ENCODE measurements around the gene FLT1.

The FLT1 gene, protein sequence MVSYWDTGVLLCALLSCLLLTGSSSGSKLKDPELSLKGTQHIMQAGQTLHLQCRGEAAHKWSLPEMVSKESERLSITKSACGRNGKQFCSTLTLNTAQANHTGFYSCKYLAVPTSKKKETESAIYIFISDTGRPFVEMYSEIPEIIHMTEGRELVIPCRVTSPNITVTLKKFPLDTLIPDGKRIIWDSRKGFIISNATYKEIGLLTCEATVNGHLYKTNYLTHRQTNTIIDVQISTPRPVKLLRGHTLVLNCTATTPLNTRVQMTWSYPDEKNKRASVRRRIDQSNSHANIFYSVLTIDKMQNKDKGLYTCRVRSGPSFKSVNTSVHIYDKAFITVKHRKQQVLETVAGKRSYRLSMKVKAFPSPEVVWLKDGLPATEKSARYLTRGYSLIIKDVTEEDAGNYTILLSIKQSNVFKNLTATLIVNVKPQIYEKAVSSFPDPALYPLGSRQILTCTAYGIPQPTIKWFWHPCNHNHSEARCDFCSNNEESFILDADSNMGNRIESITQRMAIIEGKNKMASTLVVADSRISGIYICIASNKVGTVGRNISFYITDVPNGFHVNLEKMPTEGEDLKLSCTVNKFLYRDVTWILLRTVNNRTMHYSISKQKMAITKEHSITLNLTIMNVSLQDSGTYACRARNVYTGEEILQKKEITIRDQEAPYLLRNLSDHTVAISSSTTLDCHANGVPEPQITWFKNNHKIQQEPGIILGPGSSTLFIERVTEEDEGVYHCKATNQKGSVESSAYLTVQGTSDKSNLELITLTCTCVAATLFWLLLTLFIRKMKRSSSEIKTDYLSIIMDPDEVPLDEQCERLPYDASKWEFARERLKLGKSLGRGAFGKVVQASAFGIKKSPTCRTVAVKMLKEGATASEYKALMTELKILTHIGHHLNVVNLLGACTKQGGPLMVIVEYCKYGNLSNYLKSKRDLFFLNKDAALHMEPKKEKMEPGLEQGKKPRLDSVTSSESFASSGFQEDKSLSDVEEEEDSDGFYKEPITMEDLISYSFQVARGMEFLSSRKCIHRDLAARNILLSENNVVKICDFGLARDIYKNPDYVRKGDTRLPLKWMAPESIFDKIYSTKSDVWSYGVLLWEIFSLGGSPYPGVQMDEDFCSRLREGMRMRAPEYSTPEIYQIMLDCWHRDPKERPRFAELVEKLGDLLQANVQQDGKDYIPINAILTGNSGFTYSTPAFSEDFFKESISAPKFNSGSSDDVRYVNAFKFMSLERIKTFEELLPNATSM (N-terminal part only)

DNA sequence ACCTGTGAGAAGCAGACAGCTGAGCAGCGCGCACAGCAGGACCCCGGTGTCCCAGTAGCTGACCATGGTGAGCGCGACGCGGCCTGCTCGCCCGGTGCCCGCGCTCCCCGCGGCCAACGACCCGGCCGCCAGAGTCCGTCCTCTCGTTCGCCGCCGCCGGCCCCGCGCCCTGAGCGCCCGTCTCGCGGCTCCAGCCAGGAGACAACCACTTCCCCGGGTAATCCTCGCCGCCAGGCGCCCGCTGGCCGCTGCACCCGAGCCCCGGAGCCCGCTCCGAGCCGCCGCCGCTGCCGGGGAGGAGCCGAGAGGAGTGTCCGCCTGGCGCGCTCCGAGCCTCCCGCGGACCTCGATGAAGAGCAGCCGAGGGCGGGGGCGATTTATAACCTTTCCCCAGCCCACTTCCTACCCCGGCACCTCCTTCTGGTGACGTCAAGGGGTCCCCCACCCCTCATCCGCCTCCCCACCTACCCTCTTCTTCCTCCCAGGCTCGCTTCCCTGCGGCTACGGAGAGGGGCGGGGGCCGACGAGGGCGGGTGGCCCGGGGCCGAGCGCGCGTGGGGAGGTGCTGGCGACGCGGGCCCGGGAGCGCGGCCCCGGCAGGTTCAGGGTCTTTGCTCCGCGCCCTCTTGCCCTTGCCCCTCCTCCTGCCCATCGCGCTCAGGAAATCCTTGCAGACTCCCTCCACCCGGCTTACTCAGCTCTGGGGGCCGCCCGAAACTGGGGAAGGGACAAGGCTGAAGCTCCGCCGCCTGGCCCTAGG, at the start of gene FLT1:
Gene FLT1, minus strand, starts transcription at position 351 of the 760 bp plus-strand sequence. Its CDS starts 285 bp downstream, at position 66.
- peak; percentile 13 for DNase-seq (ENCODE audit: low spot score)

DNA sequence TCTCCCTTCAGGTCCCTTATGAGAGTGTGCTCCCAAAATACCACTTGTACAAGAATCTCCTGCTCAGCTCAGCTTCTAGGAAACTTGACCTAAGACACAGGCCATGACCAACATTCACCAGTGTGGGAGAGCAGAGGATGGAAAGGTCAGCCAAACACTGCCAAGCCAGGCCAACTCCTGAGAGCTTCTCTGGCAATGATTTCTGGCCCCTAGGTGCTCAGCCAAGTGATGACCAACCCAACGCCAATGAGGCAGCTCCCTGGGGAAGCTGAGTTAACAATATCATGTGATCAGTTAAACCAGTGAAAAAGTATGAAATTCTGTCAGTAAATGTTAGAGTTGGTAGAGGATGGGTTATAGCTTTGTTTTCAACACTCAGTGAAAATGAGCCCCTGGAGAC, 49.1 kb upstream of the FLT1 start:
- no peak for DNase-seq (ENCODE audit: low spot score)

DNA sequence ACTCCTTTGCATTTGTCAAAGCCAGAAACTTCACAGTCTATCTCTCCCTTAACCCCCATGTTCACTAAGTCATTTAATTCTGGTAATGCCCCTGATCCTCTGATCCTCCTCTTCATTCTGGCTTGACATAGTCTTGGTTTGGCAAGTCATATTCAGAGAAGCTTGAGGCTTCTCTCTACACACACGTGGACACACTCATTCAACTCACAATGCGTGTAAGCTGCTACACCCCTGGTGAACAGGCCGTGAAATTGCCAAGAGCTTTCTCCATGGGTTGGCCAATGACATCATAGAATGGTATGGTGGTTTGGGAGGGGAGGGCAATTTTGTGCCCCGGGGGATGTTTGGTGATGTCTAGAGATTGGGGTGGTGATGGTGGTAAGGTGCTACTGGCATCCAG, 47.9 kb upstream of the FLT1 start:
- no peak for DNase-seq (ENCODE audit: low spot score)

DNA sequence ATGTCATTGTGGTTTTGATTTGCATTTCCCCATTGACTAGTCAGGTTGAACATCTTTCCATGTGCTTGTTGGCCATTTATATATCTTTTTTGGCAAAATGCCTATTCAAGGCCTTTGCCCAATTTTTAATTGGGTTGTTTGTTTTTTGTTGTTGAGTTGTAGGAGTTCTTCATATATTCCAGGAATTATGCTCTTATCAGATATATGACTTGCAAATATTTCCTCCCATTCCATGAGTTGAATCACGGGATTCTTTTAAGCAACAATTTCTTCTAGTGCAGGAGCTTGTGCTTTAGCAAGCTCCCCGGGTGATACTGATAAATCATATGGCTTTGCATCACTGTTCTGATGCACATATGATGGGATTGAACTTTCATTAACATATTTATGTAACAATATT, 47.0 kb upstream of the FLT1 start:
- no peak for DNase-seq (ENCODE audit: low spot score)

DNA sequence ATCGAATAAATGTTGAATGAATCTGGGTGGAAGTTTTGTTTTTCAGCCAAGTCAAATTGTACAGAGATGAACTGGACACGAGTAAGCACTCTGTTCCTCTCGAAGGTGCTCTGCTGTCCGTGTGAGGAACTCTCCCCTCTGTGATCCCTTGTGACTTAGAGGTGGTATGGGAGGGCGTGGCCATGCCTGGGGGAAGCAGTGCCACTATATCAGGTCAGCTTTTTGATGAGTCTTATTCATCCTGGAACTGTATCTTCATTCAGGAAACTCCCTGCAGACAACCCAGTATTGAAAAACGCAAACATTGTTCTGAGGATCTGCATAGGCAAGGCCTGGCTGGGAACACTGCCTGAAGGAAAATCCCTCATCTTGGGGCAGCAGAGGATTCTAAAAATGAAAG, 45.7 kb upstream of the FLT1 start:
- DNase-seq (ENCODE audit: low spot score) = peak; percentile 6

DNA sequence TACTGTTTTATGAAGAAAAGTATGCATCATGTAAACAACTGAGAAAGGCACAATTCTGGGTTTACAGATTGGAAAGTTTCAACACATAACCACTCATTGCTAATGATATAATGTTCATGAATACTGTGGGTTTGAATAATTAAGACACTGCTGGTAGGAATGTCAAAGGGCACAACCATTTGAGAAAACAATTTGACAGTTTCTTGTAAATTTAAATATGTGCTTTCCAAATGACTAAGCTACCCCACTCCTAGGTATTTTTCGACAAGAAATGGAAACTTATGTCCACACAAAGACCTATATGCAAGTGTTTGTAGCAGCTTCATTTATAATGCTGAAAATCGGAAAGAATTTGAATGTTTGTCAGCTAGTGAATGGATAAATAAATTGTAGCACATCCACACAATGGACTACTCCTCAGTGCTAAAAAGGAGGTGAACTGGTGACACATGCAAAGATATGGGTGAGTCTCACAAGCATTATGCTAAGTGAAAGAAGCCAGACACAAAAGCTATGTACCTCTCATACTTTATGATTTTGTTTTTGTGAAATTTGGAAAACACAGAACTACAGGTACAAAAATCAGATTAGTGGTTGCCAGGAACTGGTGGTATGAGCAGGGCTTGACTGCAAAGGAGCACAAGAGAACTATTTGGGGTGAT, 44.8 kb upstream of the FLT1 start:
- no peak for DNase-seq (ENCODE audit: low spot score)

DNA sequence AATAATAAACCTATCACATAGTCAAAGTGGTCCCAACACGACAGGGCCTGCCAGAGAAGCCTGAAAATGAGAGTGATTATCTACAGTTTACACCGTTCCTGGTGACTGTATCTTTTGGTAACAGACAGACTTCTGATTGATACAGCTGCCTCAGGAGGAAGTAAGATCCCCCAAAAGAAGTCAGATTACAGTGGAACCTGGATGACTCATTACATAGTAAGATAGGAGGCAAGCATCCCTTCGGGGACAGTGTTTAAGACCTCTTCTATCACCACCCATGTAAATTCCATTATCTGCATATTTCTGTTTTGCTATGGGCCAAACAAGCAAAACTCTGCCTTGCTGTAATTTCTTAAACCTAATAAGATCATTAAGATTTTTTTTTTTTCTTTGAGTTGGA, 44.0 kb upstream of the FLT1 start:
- DNase-seq (ENCODE audit: low spot score) = no peak

DNA sequence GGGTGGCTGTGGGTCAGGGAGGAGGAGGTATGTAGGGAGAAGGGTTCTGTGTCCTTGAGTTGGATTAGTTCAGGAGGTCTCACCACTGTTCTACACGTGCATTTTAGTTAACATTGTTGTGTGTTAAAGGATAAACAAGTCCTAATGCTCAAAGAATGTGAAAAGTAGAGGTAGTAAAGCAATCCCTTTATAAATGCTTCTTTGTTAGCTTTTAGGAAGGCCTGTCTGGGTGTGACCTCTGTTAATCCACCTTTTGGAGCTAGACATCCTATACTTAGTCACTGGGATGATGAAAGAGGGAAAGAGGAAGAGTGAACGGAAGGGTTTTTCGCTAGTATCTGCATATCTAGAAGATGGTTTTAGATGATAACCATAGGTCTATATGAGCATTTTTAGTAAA, 42.2 kb upstream of the FLT1 start:
- no peak for DNase-seq (ENCODE audit: low spot score)

DNA sequence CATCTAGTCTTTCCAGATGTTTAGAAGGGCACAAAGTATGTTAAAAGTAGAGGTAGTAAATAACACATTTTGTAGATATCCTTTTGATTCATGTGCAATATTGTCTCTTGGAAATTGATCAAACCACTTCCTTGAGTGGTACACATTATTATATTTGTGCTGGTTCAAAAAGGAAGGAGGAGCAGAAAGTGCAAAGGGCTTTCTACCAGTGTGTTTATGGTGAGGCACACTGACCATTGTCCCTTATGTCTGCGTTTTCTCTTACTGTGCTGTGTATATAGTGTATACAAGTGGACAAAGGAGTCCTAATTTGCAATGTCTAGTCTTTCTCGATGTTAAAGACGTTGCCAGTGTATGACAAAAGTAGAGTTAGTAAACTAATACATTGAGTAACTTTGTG, 41.4 kb upstream of the FLT1 start:
- DNase-seq (ENCODE audit: low spot score) = no peak

DNA sequence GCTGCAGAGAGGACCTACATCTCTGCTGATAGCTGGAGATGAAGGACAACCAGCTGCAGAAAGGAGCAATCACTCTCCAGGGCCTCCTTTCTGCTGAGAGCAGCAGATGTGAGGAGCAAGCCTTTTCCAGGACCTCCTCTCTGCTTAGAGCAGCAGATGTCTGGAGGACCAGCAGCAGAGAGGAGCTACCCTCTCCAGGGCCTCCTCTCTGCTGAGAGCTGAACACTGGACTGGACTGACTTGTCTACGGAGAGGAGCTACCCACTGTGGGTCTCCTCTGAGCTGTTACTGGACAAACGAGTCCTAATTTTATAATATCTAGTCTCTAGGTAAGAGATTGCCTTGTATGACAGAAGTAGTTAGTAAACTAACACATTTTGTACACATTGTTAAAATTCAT, 40.8 kb upstream of the FLT1 start:
- DNase-seq (ENCODE audit: low spot score) = no peak

DNA sequence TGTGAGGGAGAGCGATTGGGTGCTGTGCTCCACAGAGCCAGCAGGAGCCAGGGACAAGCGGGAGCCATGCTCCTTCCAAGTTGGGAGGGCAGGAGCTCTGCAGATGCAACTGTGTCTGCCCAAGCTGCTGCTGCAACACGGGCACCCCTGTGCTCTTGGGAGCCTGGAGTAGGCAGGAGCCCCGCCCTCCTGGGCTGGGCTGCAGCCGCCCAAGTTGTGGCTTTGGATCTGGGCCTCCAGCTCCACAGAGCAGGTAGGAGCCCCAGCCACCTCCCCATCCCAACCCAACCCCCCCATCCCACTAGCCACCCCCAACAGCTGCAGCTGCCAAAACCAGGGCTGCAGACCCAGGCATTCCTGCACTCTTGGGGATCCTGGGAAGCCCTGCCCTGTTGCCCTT, 39.9 kb upstream of the FLT1 start:
- DNase-seq (ENCODE audit: low spot score) = no peak

DNA sequence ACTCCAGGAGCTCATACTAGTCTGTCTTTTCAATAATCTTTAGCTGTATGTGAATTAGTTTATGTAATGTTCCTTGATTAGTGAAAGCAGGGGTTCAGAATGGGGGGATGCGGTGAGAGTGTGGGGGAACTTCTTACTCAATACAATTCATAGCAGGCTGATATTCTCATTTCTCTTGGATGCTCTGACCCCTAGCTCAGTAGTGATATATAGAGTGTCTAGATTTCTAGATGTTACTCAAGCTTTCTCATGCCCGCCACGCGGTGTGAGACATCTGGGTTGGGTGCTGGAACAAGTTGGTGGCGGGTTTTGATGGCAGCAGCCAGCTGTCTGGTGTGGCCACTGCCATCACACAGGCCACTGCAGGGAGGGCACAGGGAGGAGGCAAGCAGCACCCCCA, 39.3 kb upstream of the FLT1 start:
- DNase-seq (ENCODE audit: low spot score) = no peak

DNA sequence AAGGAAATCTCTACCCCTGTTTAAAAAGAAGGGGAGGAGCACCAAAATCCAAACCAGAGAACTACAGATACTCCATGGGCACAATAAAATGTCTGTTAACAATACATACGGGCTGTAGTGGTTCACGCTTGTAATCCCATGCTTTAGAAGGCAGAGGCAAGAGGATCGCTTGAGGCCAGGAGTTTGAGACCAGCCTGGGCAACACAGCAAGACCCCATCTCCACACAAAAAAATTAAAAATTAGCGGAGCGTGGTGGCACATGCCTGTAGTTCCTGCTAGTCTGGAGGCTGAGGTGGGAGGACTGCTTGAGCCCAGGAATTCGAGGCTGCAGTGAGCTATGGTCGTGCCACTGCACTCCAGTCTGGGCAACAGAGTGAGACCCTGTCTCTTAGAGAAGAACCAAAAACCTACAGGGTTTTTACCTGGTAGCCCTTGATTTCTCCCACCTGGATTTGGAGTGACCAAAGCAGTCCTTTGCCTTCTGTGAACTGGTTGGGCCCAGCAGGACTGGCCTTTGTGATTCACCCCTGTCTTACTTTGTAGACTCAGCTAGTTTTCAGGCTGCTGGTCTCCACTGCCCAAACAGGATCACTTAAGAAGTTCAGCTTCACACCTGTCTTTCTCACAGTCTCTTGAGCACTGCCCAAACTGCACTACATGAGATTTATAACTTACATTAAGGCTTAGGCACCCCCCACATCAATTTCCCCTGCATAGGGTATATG, 38.7 kb upstream of the FLT1 start:
- DNase-seq (ENCODE audit: low spot score) = no peak

DNA sequence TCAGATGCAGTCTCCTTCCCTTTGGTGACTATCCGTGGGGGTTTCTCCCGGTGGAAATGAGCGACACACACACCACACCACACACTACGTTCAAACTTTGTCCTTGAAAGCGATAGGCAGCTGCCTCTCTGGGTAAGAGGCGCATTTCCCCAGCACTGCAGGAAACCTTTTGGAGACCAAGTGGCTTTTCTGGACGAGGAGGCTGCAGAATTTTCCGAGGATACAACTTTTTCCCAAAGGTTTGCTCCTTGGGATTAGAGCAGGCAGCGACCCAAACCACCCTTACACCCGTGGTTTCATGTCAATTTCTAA, 38.2 kb upstream of the FLT1 start:
- no peak for DNase-seq (ENCODE audit: low spot score)

DNA sequence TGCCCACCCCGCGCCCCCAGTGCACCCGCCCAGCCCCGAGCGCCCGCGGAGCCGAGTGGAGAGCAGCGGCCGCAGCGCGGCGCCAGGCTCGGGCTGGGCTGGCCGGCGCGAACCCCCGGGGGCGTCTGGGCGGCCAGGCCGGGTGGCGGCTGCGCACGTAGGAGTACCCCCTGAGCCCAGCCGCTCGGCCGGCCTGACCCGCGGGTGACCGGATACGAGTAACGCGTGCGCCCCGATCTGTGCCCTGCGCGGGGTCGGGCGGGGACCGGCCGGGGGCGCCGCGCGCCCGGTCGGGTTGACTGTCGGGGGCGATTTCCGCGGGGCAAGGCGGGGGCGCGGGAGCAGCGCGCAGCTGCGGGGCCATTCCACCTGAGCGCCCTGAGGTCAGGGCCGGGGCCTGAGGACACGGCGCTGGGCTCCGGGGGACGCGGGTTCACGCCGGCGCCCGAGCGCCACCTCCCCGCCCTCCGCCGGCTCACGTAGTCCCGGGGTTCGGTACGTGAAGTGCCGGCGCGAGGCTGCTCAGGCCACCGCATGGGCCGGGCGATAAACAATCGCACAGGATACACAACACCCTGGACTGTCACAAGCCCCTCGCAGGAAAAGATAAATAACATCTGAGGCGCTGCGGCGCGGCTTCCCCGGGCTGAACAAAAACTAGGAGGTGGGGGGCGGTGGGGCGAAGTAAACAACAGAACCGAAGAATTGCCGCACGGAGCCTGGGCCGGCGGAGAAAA, 37.6 kb upstream of the FLT1 start:
- DNase-seq (ENCODE audit: low spot score) = no peak

DNA sequence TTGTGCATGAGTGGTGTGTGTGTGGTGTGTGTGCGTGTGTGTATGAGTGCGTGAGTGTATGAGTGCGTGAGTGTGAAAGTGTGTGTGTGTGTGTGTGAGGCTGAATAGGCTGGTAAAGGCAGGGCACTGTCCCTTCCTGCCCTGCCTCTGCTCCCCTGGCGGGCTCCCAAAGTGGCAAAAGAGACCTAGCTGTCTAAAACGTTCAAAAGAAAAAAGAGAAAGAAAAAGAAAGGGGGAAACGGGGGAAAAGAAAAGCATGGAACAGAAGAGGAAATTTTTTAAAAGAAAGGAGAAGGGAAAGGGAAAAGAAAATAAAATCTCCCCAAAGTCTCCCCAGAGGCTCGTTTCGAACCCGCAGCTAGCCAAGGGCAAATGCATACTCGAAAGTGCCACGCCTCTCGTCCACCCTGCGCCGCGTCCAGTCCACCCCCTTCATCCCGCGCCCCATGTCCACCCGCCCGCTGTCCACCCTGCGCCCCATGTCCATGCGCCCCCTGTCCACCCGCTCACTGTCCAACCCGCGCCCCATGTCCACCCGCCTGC, 37.0 kb upstream of the FLT1 start:
- no peak for DNase-seq (ENCODE audit: low spot score)

DNA sequence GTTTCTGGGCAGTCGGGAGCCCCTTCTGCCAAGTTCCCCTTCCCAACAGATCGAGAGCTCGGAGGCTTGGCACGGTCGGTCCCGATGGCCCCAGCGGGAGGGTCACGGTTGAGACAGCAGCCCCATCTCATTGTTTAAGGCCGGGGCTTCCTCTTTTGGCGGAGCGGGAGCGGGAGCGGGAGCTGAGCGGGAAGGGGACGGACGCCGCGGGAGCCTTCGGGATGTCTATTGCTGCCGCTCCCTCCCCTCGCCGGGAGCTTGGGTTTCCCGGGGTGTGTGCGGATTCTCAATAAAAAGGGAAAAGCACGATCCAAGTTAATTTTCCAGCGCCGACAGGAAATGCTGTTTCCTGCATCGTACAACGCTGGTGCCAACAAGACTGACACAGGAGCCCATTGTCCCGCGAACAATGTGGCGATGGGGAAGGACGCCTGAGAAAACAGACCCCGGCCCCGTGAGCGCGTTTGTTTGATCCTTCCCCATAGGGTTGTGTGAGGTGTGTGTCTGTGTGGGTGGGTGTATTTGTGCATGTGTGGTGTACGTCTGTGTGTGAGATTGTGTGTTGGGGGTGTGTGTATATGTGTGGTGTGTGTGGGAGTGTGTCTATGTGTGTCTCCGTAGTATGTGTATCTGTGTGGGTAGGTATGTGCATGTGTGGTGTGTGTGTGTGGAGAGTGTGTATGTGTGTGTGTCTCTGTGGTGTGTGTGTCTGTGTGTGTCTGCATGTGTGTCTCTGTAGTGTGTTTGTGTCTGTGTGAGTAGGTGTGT, 36.3 kb upstream of the FLT1 start:
- DNase-seq (ENCODE audit: low spot score) = peak; percentile 13

DNA sequence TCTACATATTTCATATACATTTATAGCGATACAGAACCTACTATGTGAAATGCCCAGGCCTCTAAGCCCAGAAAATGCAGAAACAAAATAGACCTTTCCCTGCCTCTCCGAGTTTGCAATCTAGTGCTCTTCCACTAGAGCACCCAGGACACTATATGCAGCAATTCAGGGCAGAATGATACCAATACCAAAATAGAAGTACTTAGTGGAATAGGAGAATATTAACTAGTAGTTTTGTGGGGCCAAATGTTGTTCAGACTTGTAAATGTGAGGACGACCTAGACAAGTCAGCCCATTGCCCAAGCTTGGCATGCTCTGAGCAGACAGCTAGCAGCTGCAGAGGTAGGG, 35.8 kb upstream of the FLT1 start:
- peak; percentile 6 for DNase-seq (ENCODE audit: low spot score)

DNA sequence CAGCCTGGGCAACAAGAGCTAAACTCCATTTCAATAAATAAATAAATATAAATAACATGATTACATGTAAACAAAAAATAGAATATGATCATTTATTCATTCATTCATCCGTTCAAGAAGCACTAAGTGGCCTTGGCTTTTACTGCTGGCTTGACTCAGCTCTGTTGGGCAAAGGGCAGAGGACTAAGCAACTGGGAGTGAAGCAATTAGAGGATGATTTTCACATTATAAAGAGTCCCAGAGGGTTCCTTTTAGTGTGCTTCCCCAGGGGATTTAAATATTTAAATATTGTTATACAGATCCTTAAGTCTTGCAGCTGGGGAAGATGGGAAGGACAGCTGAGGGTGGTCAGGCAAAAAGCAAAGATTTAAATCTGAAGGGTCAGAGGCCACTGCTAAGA, 34.9 kb upstream of the FLT1 start:
- DNase-seq (ENCODE audit: low spot score) = no peak
